ENCODE measurements around the gene ITPKC.
A peak's percentile ranks its signal among the peaks of the same experiment; 100 is the strongest.

Gene ITPKC

DNA sequence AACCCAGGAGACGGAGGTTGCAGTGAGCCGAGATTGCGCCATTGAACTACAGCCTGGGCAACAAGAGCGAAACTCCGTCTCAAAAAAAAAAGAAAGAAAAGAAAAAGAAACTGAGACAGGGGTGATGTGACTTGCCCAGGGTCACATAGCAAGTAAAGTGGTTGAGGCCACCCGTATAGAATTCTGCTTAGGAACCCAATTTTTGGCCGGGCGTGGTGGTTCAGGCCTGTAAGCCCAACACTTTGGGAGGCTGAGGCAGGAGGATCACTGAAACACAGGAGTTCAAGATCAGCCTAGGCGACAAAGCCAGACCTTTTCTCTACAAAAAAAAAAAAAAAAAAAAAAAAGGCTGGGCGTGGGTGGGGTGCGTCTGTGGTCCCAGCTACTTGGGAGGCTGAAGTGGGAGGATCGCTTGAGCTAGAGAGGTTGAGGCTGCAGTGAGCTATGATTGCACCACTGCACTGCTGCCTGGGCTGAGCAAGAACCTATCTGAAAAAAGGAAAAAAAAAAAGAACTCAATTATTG is 35.4 kb downstream of the ITPKC start:
- no peak for DNase-seq
- ChIA-PET POLR2A (interaction anchor here (0.6 to 1.0 kb wide), 2 partner anchors 24 to 25 kb away, joined by 4 to 5 read pairs; no protein-coding TSS in a partner anchor), CTCF (no interaction called here)
- no peaks in the 10 kb centered on the region for H3K27me3 ChIP-seq (replicated peaks in 2 of 5; ENCODE audit: control insufficient read depth in 4 of 5, insufficient read depth in 5 of 5, low read length in 4 of 5)
- H3K27ac ChIP-seq (ENCODE audit: insufficient read depth in 1 of 2, low read depth in 1 of 2, low read length in 2 of 2, poor library complexity in 1 of 2, severe bottlenecking in 2 of 2), result peak overlapping the region in 1 of 2 experiments; percentile 95
- H3K36me3 ChIP-seq (ENCODE audit: control insufficient read depth in 4 of 4, insufficient read depth in 4 of 4, low read length in 3 of 4), result peaks cover 8 to 30% (median 18%) of the 10 kb centered on the region in 4 experiments
- peaks cover 6 to 67% (median 43%) of the 10 kb centered on the region in 4 experiments for H3K4me1 ChIP-seq (ENCODE audit: control extremely low read depth in 1 of 4, control insufficient read depth in 4 of 4, insufficient read depth in 4 of 4, low read length in 3 of 4)
- WGBS (ENCODE audit: insufficient coverage), result 92% methylated on average over 7 of the region's 12 CpGs
- no peaks in the 10 kb centered on the region for H3K9me3 ChIP-seq (ENCODE audit: control extremely low read depth in 1 of 5, control insufficient read depth in 4 of 5, insufficient read depth in 2 of 5, low read depth in 1 of 5, low read length in 4 of 5)
- H3K4me3 ChIP-seq (ENCODE audit: control insufficient read depth in 1 of 7, extremely low read depth in 1 of 7, insufficient read depth in 4 of 7, low read depth in 2 of 7, low read length in 6 of 7), result peak overlapping the region in 5 of 7 experiments; percentile 65 to 91 (median 80)

DNA sequence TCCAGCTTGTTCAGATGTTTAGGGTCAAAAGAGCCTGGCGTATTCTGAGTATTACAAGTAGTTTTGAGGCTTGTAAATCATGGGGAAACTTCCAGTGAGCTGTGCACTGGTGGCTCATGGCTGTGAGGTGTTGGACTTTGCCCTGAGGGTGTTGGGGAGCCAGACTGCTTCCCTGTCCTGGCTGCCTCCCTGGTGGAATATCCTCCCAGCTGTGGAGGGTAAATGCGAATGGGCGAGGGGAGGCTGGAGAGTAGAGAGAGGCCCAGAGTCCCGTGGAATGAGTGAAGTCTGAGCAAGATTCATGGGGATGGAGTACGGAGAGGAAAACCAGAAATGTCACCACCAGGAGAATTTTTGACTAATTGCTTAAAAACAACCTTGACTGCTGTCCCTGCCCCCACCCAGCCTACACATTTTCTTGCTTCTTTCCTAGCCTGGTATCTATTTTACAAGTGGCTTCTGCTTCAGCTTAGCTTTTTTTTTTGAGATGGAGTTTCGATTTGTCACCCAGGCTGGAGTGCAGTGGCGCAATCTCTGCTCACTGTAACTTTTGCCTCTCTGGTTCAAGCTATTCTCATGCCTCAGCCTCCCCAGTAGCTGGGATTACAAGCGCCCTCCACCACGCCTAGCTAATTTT is 37.8 kb downstream of the ITPKC start:
- POLR2A ChIA-PET, result no interaction called here
- H3K4me1 ChIP-seq (ENCODE audit: control extremely low read depth in 1 of 4, control insufficient read depth in 4 of 4, insufficient read depth in 4 of 4, low read length in 3 of 4), result peaks cover 4 to 54% (median 37%) of the 10 kb centered on the region in 4 experiments
- CTCF ChIA-PET, result interaction anchor here (2.3 kb wide), 1 partner anchor 51 kb away, joined by 9 read pairs; no protein-coding TSS in a partner anchor
- peaks cover 18 to 45% (median 35%) of the 10 kb centered on the region in 4 experiments for H3K36me3 ChIP-seq (ENCODE audit: control insufficient read depth in 4 of 4, insufficient read depth in 4 of 4, low read length in 3 of 4)
- peak overlapping the region in 3 of 7 experiments; percentile 12 to 53 (median 27) for H3K4me3 ChIP-seq (ENCODE audit: control insufficient read depth in 1 of 7, extremely low read depth in 1 of 7, insufficient read depth in 4 of 7, low read depth in 2 of 7, low read length in 6 of 7)
- no peaks in the 10 kb centered on the region for H3K27me3 ChIP-seq (replicated peaks in 2 of 5; ENCODE audit: control insufficient read depth in 4 of 5, insufficient read depth in 5 of 5, low read length in 4 of 5)
- H3K9me3 ChIP-seq (ENCODE audit: control extremely low read depth in 1 of 5, control insufficient read depth in 4 of 5, insufficient read depth in 2 of 5, low read depth in 1 of 5, low read length in 4 of 5), result no peaks in the 10 kb centered on the region
- 72% methylated on average over 4 of the region's 9 CpGs for WGBS (ENCODE audit: insufficient coverage)
- no peak for DNase-seq
- peak overlapping the region; percentile 41 to 46 for H3K27ac ChIP-seq (ENCODE audit: insufficient read depth in 1 of 2, low read depth in 1 of 2, low read length in 2 of 2, poor library complexity in 1 of 2, severe bottlenecking in 2 of 2)

- no peak overlapping the region for H3K4me3 ChIP-seq (ENCODE audit: control insufficient read depth in 1 of 7, extremely low read depth in 1 of 7, insufficient read depth in 4 of 7, low read depth in 2 of 7, low read length in 6 of 7)
- DNase-seq, result no peak
- H3K4me1 ChIP-seq (ENCODE audit: control extremely low read depth in 1 of 4, control insufficient read depth in 4 of 4, insufficient read depth in 4 of 4, low read length in 3 of 4), result peaks cover 2 to 49% (median 32%) of the 10 kb centered on the region in 4 experiments
- H3K27me3 ChIP-seq (replicated peaks in 2 of 5; ENCODE audit: control insufficient read depth in 4 of 5, insufficient read depth in 5 of 5, low read length in 4 of 5), result no peaks in the 10 kb centered on the region
- peak overlapping the region in 1 of 2 experiments; percentile 39 for H3K27ac ChIP-seq (ENCODE audit: insufficient read depth in 1 of 2, low read depth in 1 of 2, low read length in 2 of 2, poor library complexity in 1 of 2, severe bottlenecking in 2 of 2)
- WGBS (ENCODE audit: insufficient coverage), result no CpG with 5 or more reads among the region's 3 CpGs
- POLR2A ChIA-PET, result no interaction called here
- no peaks in the 10 kb centered on the region for H3K9me3 ChIP-seq (ENCODE audit: control extremely low read depth in 1 of 5, control insufficient read depth in 4 of 5, insufficient read depth in 2 of 5, low read depth in 1 of 5, low read length in 4 of 5)
- CTCF ChIA-PET, result interaction anchor here (1.5 to 2.3 kb wide), 2 partner anchors 12 to 50 kb away, joined by 3 to 9 read pairs; no protein-coding TSS in a partner anchor
- peaks cover 18 to 50% (median 38%) of the 10 kb centered on the region in 4 experiments for H3K36me3 ChIP-seq (ENCODE audit: control insufficient read depth in 4 of 4, insufficient read depth in 4 of 4, low read length in 3 of 4)
These were observed 38.3 kb downstream of the ITPKC start for GRCh38 chr19:40755248-40755624.

- WGBS (ENCODE audit: insufficient coverage), result 93% methylated on average over 8 of the region's 8 CpGs
- peak overlapping the region in 1 of 2 experiments; percentile 51 for H3K27ac ChIP-seq (ENCODE audit: insufficient read depth in 1 of 2, low read depth in 1 of 2, low read length in 2 of 2, poor library complexity in 1 of 2, severe bottlenecking in 2 of 2)
- no peaks in the 10 kb centered on the region for H3K9me3 ChIP-seq (ENCODE audit: control extremely low read depth in 1 of 5, control insufficient read depth in 4 of 5, insufficient read depth in 2 of 5, low read depth in 1 of 5, low read length in 4 of 5)
- no peak for DNase-seq
- no peaks in the 10 kb centered on the region for H3K27me3 ChIP-seq (replicated peaks in 2 of 5; ENCODE audit: control insufficient read depth in 4 of 5, insufficient read depth in 5 of 5, low read length in 4 of 5)
- POLR2A ChIA-PET, result no interaction called here
- H3K4me1 ChIP-seq (ENCODE audit: control extremely low read depth in 1 of 4, control insufficient read depth in 4 of 4, insufficient read depth in 4 of 4, low read length in 3 of 4), result peaks cover 2 to 49% (median 31%) of the 10 kb centered on the region in 4 experiments
- no peak overlapping the region for H3K4me3 ChIP-seq (ENCODE audit: control insufficient read depth in 1 of 7, extremely low read depth in 1 of 7, insufficient read depth in 4 of 7, low read depth in 2 of 7, low read length in 6 of 7)
- CTCF ChIA-PET, result interaction anchor here (0.8 to 2.3 kb wide), 3 partner anchors 11 to 92 kb away, joined by 3 to 9 read pairs (median 3); no protein-coding TSS in a partner anchor
- peaks cover 18 to 55% (median 43%) of the 10 kb centered on the region in 4 experiments for H3K36me3 ChIP-seq (ENCODE audit: control insufficient read depth in 4 of 4, insufficient read depth in 4 of 4, low read length in 3 of 4)
These were observed 38.9 kb downstream of the ITPKC start for GRCh38 chr19:40755791-40756190.

DNA sequence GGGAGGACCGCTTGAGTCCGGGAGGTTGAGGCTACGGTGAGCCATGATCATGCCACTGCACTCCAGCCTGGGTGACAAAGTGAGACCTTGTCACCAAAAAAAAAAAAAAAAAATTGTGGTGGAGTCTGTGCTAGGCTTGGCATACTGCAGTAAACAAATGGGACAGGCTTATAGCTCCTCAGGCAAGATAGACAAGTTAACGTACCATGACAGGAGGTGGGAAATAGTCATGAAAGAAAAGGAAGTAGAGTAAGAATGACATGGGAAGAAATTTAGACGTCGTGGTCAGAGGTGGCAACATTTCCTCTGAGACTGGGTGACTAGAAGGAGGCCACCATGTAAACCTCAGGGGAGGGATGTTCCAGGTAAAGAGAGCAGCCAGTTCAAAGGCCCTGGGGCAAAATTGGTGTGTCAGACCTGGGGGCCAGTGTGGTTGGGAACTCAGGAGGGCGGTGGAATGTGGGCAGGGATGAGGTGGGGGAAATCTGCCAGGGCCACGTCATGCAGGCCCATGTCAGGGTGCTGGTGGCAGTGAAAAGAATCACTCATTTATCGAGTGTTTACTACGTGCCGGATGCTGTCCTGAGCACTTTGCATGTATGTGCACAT is 39.7 kb downstream of the ITPKC start:
- Histone ChIP-seq H3K4me3 (ENCODE audit: control insufficient read depth in 1 of 7, extremely low read depth in 1 of 7, insufficient read depth in 4 of 7, low read depth in 2 of 7, low read length in 6 of 7) (no peak overlapping the region), H3K27me3 (replicated peaks in 2 of 5; ENCODE audit: control insufficient read depth in 4 of 5, insufficient read depth in 5 of 5, low read length in 4 of 5) (no peaks in the 10 kb centered on the region), H3K27ac (ENCODE audit: insufficient read depth in 1 of 2, low read depth in 1 of 2, low read length in 2 of 2, poor library complexity in 1 of 2, severe bottlenecking in 2 of 2) (peak overlapping the region in 1 of 2 experiments; percentile 51), H3K4me1 (ENCODE audit: control extremely low read depth in 1 of 4, control insufficient read depth in 4 of 4, insufficient read depth in 4 of 4, low read length in 3 of 4) (peaks cover 2 to 43% (median 28%) of the 10 kb centered on the region in 4 experiments), H3K9me3 (ENCODE audit: control extremely low read depth in 1 of 5, control insufficient read depth in 4 of 5, insufficient read depth in 2 of 5, low read depth in 1 of 5, low read length in 4 of 5) (no peaks in the 10 kb centered on the region), H3K36me3 (ENCODE audit: control insufficient read depth in 4 of 4, insufficient read depth in 4 of 4, low read length in 3 of 4) (peaks cover 21 to 62% (median 47%) of the 10 kb centered on the region in 4 experiments)
- no peak for DNase-seq
- POLR2A ChIA-PET, result interaction anchor here (2.7 kb wide), 1 partner anchor 21 kb away, joined by 9 read pairs; the partner anchor contains the start of gene RAB4B
- CTCF ChIA-PET, result interaction anchor here (0.8 to 2.3 kb wide), 3 partner anchors 10 to 93 kb away, joined by 3 to 9 read pairs (median 3); no protein-coding TSS in a partner anchor
- 91% methylated on average over 10 of the region's 11 CpGs for WGBS (ENCODE audit: insufficient coverage)

- no peak for DNase-seq
- H3K4me1 ChIP-seq (ENCODE audit: control extremely low read depth in 1 of 4, control insufficient read depth in 4 of 4, insufficient read depth in 4 of 4, low read length in 3 of 4), result peaks cover 0 to 30% (median 14%) of the 10 kb centered on the region in 4 experiments
- H3K36me3 ChIP-seq (ENCODE audit: control insufficient read depth in 4 of 4, insufficient read depth in 4 of 4, low read length in 3 of 4), result peaks cover 26 to 77% (median 62%) of the 10 kb centered on the region in 4 experiments
- no peaks in the 10 kb centered on the region for H3K9me3 ChIP-seq (ENCODE audit: control extremely low read depth in 1 of 5, control insufficient read depth in 4 of 5, insufficient read depth in 2 of 5, low read depth in 1 of 5, low read length in 4 of 5)
- no peaks in the 10 kb centered on the region for H3K27me3 ChIP-seq (replicated peaks in 2 of 5; ENCODE audit: control insufficient read depth in 4 of 5, insufficient read depth in 5 of 5, low read length in 4 of 5)
- WGBS (ENCODE audit: insufficient coverage), result 94% methylated on average over 2 of the region's 3 CpGs
- no peak overlapping the region for H3K4me3 ChIP-seq (ENCODE audit: control insufficient read depth in 1 of 7, extremely low read depth in 1 of 7, insufficient read depth in 4 of 7, low read depth in 2 of 7, low read length in 6 of 7)
- ChIA-PET POLR2A (interaction anchor here (2.7 kb wide), 1 partner anchor 19 kb away, joined by 9 read pairs; the partner anchor contains the start of gene RAB4B), CTCF (no interaction called here)
- no peak overlapping the region for H3K27ac ChIP-seq (ENCODE audit: insufficient read depth in 1 of 2, low read depth in 1 of 2, low read length in 2 of 2, poor library complexity in 1 of 2, severe bottlenecking in 2 of 2)
These were observed 41.6 kb downstream of the ITPKC start for GRCh38 chr19:40758491-40758890.
